HEK293 (cell line): ENCODE results near the gene SGTB.

Experiments
- CTCF ChIA-PET: fragments of 350-600 bp; formaldehyde crosslinking; extraction: SDS; loops from one replicate; lab custom pipeline; 2021; ENCODE audit warnings: antibody characterized with exemption; lab: Yijun Ruan, JAX
- POLR2A ChIA-PET: fragments of 300-600 bp; formaldehyde crosslinking; extraction: SDS; loops from one replicate; lab custom pipeline; 2020; ENCODE audit warnings: antibody characterized with exemption, inconsistent platforms; lab: Yijun Ruan, JAX
- H3K27ac ChIP-seq: fragments of 200-500 bp; sonication (Bioruptor generic); 2 replicates; pipeline ENCODE4 v1.5.1; 2014; ENCODE audit warnings: low read depth, low read length, control low read depth, inconsistent platforms; ENCODE audit errors: extremely low read depth
- H3K36me3 ChIP-seq, 2 experiments: fragments of 200-500 bp in 1 of 2; sonication (Bioruptor generic) in 1 of 2; 1 replicate in 1 of 2; 2 replicates in 1 of 2; pipeline ENCODE4 v1.5.1; 2014 to 2017; ENCODE audit warnings: inconsistent platforms in 2 of 2, low read length in 2 of 2; ENCODE audit not compliant: control insufficient read depth in 2 of 2, insufficient read depth in 1 of 2
- H3K4me1 ChIP-seq: fragments of 200-500 bp; sonication (Bioruptor generic); 2 replicates; pipeline ENCODE4 v1.5.1; 2014; ENCODE audit warnings: mild to moderate bottlenecking, low read length, inconsistent platforms; ENCODE audit not compliant: control insufficient read depth, insufficient read depth
- H3K4me3 ChIP-seq: 2 replicates; pipeline ENCODE4 v1.5.1; 2011; ENCODE audit warnings: low read depth, mild to moderate bottlenecking, control low read depth, low read length, moderate library complexity
- H3K9me3 ChIP-seq: fragments of 200-500 bp; sonication (Bioruptor generic); 2 replicates; pipeline ENCODE4 v1.5.1; 2014; ENCODE audit warnings: low read depth, low read length, inconsistent platforms; ENCODE audit not compliant: control insufficient read depth, insufficient read depth
- GLI4 ChIP-seq: fragments of 450-650 bp; formaldehyde crosslinking; IDR thresholded peaks from 2 replicates; pipeline ENCODE4 v1.5.1; 2016; ENCODE audit warnings: missing biosample characterization, missing genetic modification characterization
- HOXA7 ChIP-seq: sonication (generic); formaldehyde crosslinking; IDR thresholded peaks from 2 replicates; pipeline ENCODE4 v1.8.1; 2022; ENCODE audit warnings: missing genetic modification reagents, borderline replicate concordance
- HOXD13 ChIP-seq: sonication (generic); formaldehyde crosslinking; IDR thresholded peaks from 2 replicates; pipeline ENCODE4 v1.8.0; 2022; ENCODE audit warnings: missing genetic modification reagents, borderline replicate concordance
- IKZF3 ChIP-seq: fragments of 450-650 bp; IDR thresholded peaks from 2 replicates; pipeline ENCODE4 v1.5.0; 2018; ENCODE audit warnings: missing biosample characterization, mild to moderate bottlenecking, missing genetic modification characterization, moderate library complexity
- OSR2 ChIP-seq: fragments of 450-650 bp; formaldehyde crosslinking; IDR thresholded peaks from 2 replicates; pipeline ENCODE4 v1.5.1; 2016; ENCODE audit warnings: missing biosample characterization, missing genetic modification characterization
- TRIM28 ChIP-seq: IDR thresholded peaks from 2 replicates; pipeline ENCODE4 v1.6.1; 2011; ENCODE audit warnings: low read length, control low read depth, borderline replicate concordance
- ZBTB1 ChIP-seq: fragments of 450-650 bp; formaldehyde crosslinking; IDR thresholded peaks from 2 replicates; pipeline ENCODE4 v1.5.1; 2016; ENCODE audit warnings: missing biosample characterization, missing genetic modification characterization
- ZBTB17 ChIP-seq: fragments of 450-650 bp; formaldehyde crosslinking; IDR thresholded peaks from 2 replicates; pipeline ENCODE4 v1.5.1; 2016; ENCODE audit warnings: missing biosample characterization, missing genetic modification characterization
- ZBTB49 ChIP-seq: fragments of 450-650 bp; formaldehyde crosslinking; IDR thresholded peaks from 2 replicates; pipeline ENCODE4 v1.5.1; 2016; ENCODE audit warnings: missing biosample characterization, missing genetic modification characterization, low read depth
- ZBTB8A ChIP-seq: fragments of 450-650 bp; formaldehyde crosslinking; IDR thresholded peaks from 2 replicates; pipeline ENCODE4 v1.5.1; 2016; ENCODE audit warnings: missing biosample characterization, missing genetic modification characterization
- ZFHX2 ChIP-seq: fragments of 450-650 bp; formaldehyde crosslinking; conservative IDR thresholded peaks from 2 replicates; pipeline ENCODE4 v1.5.1; 2016; ENCODE audit warnings: missing biosample characterization, missing genetic modification characterization
- ZNF2 ChIP-seq: fragments of 450-650 bp; formaldehyde crosslinking; IDR thresholded peaks from 2 replicates; pipeline ENCODE4 v1.5.1; 2016; ENCODE audit warnings: missing biosample characterization, missing genetic modification characterization
- ZNF214 ChIP-seq: fragments of 450-650 bp; formaldehyde crosslinking; IDR thresholded peaks from 2 replicates; pipeline ENCODE4 v1.5.1; 2017; ENCODE audit warnings: missing biosample characterization, mild to moderate bottlenecking, missing genetic modification characterization, borderline replicate concordance
- ZNF398 ChIP-seq: fragments of 450-650 bp; formaldehyde crosslinking; IDR thresholded peaks from 2 replicates; pipeline ENCODE4 v1.5.1; 2017; ENCODE audit warnings: missing biosample characterization, missing genetic modification characterization
- ZNF449 ChIP-seq: fragments of 450-650 bp; formaldehyde crosslinking; IDR thresholded peaks from 2 replicates; pipeline ENCODE4 v1.5.1; 2017; ENCODE audit warnings: missing biosample characterization, mild to moderate bottlenecking, missing genetic modification characterization, moderate library complexity
- ZNF530 ChIP-seq: fragments of 450-650 bp; formaldehyde crosslinking; IDR thresholded peaks from 2 replicates; pipeline ENCODE4 v1.5.1; 2016; ENCODE audit warnings: low read depth, missing biosample characterization, missing genetic modification characterization
- ZNF548 ChIP-seq: fragments of 450-650 bp; formaldehyde crosslinking; IDR thresholded peaks from 2 replicates; pipeline ENCODE4 v1.5.1; 2016; ENCODE audit warnings: missing biosample characterization, missing genetic modification characterization
- ZNF670 ChIP-seq: fragments of 450-650 bp; formaldehyde crosslinking; IDR thresholded peaks from 2 replicates; pipeline ENCODE4 v1.5.1; 2016; ENCODE audit warnings: missing biosample characterization, missing genetic modification characterization, low read depth
- ZNF692 ChIP-seq: fragments of 450-650 bp; formaldehyde crosslinking; IDR thresholded peaks from 2 replicates; pipeline ENCODE4 v1.5.1; 2016; ENCODE audit warnings: missing biosample characterization, missing genetic modification characterization
- ZNF707 ChIP-seq: fragments of 450-650 bp; formaldehyde crosslinking; IDR thresholded peaks from 2 replicates; pipeline ENCODE4 v1.5.1; 2016; ENCODE audit warnings: missing biosample characterization, missing genetic modification characterization
- TF ChIP-seq, protein P1 (sequence below): fragments of 450-650 bp; formaldehyde crosslinking; IDR thresholded peaks from 2 replicates; pipeline ENCODE4 v1.5.1; 2017; ENCODE audit warnings: missing biosample characterization, missing genetic modification characterization
- TF ChIP-seq, protein P2 (sequence below): fragments of 450-650 bp; IDR thresholded peaks from 2 replicates; pipeline ENCODE4 v1.5.1; 2018; ENCODE audit warnings: missing biosample characterization, missing genetic modification characterization
- TF ChIP-seq, protein P3 (sequence below): fragments of 450-650 bp; formaldehyde crosslinking; IDR thresholded peaks from 2 replicates; pipeline ENCODE4 v1.5.1; 2016; ENCODE audit warnings: missing biosample characterization, missing genetic modification characterization

Gene SGTB

DNA sequence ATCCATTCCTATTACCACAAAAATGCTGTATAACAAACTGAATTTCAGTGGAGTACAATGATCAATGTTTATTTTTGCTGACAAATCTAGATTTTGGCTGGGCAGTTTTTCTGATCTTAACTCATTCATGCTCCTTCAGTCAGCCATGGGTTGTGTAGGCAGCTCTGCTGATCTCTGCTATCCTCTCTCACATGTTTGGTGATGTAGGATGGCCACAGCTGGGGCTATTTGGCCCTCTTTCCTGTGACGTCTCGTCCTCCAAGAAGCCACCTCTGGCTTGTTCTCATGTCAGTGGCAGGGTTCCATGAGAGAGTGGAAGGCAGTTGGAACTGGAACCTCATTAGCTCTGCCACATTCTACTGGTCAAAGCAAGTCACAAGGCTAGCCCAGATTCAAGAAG lies 9.0 kb upstream of the SGTB start:
- H3K4me3 ChIP-seq, result no peak overlapping the region
- POLR2A ChIA-PET, result no interaction called here
- H3K36me3 ChIP-seq, result no peaks in the 10 kb centered on the region; a peak in 1 of 3 replicates
- CTCF ChIA-PET, result interaction anchor here (0.6 to 4.3 kb wide), 2 partner anchors 11 to 395 kb away, joined by 3 to 14 read pairs; no protein-coding TSS in a partner anchor
- no peaks in the 10 kb centered on the region for H3K9me3 ChIP-seq
- H3K27ac ChIP-seq, result no peak overlapping the region
- no peaks in the 10 kb centered on the region for H3K4me1 ChIP-seq
- TF ChIP-seq, protein P1, sequence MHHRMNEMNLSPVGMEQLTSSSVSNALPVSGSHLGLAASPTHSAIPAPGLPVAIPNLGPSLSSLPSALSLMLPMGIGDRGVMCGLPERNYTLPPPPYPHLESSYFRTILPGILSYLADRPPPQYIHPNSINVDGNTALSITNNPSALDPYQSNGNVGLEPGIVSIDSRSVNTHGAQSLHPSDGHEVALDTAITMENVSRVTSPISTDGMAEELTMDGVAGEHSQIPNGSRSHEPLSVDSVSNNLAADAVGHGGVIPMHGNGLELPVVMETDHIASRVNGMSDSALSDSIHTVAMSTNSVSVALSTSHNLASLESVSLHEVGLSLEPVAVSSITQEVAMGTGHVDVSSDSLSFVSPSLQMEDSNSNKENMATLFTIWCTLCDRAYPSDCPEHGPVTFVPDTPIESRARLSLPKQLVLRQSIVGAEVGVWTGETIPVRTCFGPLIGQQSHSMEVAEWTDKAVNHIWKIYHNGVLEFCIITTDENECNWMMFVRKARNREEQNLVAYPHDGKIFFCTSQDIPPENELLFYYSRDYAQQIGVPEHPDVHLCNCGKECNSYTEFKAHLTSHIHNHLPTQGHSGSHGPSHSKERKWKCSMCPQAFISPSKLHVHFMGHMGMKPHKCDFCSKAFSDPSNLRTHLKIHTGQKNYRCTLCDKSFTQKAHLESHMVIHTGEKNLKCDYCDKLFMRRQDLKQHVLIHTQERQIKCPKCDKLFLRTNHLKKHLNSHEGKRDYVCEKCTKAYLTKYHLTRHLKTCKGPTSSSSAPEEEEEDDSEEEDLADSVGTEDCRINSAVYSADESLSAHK (tag by site-specific recombination), result no peak
- TF ChIP-seq ZNF398 (no peak), ZBTB8A (tag by site-specific recombination) (no peak), ZNF2 (tag by site-specific recombination) (no peak), ZNF707 (no peak), TRIM28 (no peak), ZNF530 (tag by site-specific recombination) (no peak), IKZF3 (tag by site-specific recombination) (no peak), ZBTB17 (no peak), HOXA7 (CRISPR knock-in tag) (no peak), ZNF449 (tag by site-specific recombination) (no peak), ZNF692 (tag by site-specific recombination) (no peak), ZFHX2 (no peak), HOXD13 (CRISPR knock-in tag) (no peak)

GRCh38 chr5:65728218-65728617 lies 6.3 kb upstream of the SGTB start:
- Histone ChIP-seq H3K4me1 (no peaks in the 10 kb centered on the region), H3K36me3 (no peaks in the 10 kb centered on the region; a peak in 1 of 3 replicates), H3K9me3 (no peaks in the 10 kb centered on the region), H3K27ac (no peak overlapping the region), H3K4me3 (no peak overlapping the region)
- CTCF ChIA-PET, result interaction anchor here (0.9 to 4.3 kb wide), 2 partner anchors 14 to 21 kb away, joined by 3 to 14 read pairs; no protein-coding TSS in a partner anchor
- POLR2A ChIA-PET, result no interaction called here
- TF ChIP-seq OSR2 (tag by site-specific recombination) (no peak), ZNF548 (no peak), ZBTB1 (tag by site-specific recombination) (no peak), ZNF670 (tag by site-specific recombination) (no peak), ZNF214 (tag by site-specific recombination) (no peak), GLI4 (tag by site-specific recombination) (no peak), ZBTB49 (tag by site-specific recombination) (no peak)
- TF ChIP-seq, protein P2, sequence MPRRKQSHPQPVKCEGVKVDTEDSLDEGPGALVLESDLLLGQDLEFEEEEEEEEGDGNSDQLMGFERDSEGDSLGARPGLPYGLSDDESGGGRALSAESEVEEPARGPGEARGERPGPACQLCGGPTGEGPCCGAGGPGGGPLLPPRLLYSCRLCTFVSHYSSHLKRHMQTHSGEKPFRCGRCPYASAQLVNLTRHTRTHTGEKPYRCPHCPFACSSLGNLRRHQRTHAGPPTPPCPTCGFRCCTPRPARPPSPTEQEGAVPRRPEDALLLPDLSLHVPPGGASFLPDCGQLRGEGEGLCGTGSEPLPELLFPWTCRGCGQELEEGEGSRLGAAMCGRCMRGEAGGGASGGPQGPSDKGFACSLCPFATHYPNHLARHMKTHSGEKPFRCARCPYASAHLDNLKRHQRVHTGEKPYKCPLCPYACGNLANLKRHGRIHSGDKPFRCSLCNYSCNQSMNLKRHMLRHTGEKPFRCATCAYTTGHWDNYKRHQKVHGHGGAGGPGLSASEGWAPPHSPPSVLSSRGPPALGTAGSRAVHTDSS, result no peak
- TF ChIP-seq, protein P3, sequence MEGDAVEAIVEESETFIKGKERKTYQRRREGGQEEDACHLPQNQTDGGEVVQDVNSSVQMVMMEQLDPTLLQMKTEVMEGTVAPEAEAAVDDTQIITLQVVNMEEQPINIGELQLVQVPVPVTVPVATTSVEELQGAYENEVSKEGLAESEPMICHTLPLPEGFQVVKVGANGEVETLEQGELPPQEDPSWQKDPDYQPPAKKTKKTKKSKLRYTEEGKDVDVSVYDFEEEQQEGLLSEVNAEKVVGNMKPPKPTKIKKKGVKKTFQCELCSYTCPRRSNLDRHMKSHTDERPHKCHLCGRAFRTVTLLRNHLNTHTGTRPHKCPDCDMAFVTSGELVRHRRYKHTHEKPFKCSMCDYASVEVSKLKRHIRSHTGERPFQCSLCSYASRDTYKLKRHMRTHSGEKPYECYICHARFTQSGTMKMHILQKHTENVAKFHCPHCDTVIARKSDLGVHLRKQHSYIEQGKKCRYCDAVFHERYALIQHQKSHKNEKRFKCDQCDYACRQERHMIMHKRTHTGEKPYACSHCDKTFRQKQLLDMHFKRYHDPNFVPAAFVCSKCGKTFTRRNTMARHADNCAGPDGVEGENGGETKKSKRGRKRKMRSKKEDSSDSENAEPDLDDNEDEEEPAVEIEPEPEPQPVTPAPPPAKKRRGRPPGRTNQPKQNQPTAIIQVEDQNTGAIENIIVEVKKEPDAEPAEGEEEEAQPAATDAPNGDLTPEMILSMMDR (tag by site-specific recombination), result no peak
